Adrenal gland (tissue), 5 donors: Measurements from ENCODE around the gene PIWIL1.

Experiments
- CTCF ChIP-seq, 6 experiments: fragments of 450-650 bp in 4 of 6; fragments of 200-600 bp in 2 of 6; sonication (generic) in 1 of 6; IDR thresholded peaks; 1 replicate in 5 of 6; 2 replicates in 1 of 6; pipeline versions ENCODE4 v1.5.1 to v1.8.0; 2016 to 2021; ENCODE audit warnings: antibody characterized with exemption in 6 of 6, mild to moderate bottlenecking in 2 of 6, moderate library complexity in 1 of 6
- POLR2A ChIP-seq, 2 donors: fragments of 450-650 bp; IDR thresholded peaks; one replicate each; pipeline ENCODE4 v1.6.1; 2017; ENCODE audit warnings: antibody characterized with exemption in 2 of 2, mild to moderate bottlenecking in 2 of 2, moderate library complexity in 1 of 2
- donor health status: DM: no; HTN: no; CAD: no.

GRCh38 chr12:130385193-130385592 lies 47.5 kb downstream of the PIWIL1 start:
- TF ChIP-seq CTCF (IDR thresholded peaks at IDR 0.05), result no peak
- TF ChIP-seq POLR2A (IDR thresholded peaks at IDR 0.05), result no peak
